ENCODE measurements around the gene LRRC43.

GRCh38 chr12:122185494-122186082 is 2.7 kb downstream of the LRRC43 start:
- TF ChIP-seq EZH2 (IDR thresholded peaks at IDR 0.05) (no peak), CTCF (IDR thresholded peaks at IDR 0.05) (no peak)

All from neural progenitor cell (in vitro differentiated cells).